Hepatocyte (in vitro differentiated cells): ENCODE measurements around the gene POT1.

Source experiments
- EZH2 ChIP-seq: fragments of 200-600 bp; sonication (generic); IDR thresholded peaks from 2 replicates; pipeline ENCODE4 v1.6.1; 2016; ENCODE audit warnings: antibody characterized with exemption, mild to moderate bottlenecking, borderline replicate concordance
- TF ChIP-seq, protein P1 (sequence below): fragments of 200-600 bp; sonication (generic); IDR thresholded peaks from 2 replicates; pipeline ENCODE4 v1.5.1; 2016; ENCODE audit warnings: antibody characterized with exemption, mild to moderate bottlenecking; ENCODE audit not compliant: poor library complexity

DNA sequence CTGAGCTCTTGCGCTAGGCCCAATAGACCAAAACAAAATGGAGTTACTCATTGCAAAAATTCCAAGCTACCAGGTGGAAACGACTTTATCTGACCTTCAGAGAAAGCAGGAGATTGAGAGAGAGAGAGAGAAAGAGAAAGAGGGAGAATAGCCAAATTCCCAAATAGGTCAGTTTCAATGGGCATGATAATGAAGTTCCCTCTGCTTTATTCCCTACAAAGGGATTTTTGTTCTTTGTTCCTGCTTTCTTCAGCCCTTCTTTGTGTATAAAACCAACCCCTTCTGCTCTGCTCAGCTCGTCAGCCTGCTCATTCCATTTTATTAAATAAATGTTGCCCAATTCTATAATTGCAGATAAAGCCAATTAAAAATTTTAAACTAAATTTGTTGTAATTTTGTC is 119.0 kb downstream of the POT1 start:
- no peak for TF ChIP-seq EZH2
- TF ChIP-seq, protein P1, sequence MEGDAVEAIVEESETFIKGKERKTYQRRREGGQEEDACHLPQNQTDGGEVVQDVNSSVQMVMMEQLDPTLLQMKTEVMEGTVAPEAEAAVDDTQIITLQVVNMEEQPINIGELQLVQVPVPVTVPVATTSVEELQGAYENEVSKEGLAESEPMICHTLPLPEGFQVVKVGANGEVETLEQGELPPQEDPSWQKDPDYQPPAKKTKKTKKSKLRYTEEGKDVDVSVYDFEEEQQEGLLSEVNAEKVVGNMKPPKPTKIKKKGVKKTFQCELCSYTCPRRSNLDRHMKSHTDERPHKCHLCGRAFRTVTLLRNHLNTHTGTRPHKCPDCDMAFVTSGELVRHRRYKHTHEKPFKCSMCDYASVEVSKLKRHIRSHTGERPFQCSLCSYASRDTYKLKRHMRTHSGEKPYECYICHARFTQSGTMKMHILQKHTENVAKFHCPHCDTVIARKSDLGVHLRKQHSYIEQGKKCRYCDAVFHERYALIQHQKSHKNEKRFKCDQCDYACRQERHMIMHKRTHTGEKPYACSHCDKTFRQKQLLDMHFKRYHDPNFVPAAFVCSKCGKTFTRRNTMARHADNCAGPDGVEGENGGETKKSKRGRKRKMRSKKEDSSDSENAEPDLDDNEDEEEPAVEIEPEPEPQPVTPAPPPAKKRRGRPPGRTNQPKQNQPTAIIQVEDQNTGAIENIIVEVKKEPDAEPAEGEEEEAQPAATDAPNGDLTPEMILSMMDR: no peak
